ENCODE results near the gene KRT8.
"Not testable (repeated sequence)": the region's sequence is repeated elsewhere in the genome, so short reads cannot be mapped to it uniquely, and the experiment has no call there.

The KRT8 gene

GRCh38 chr12:52872644-52873389 is 32.1 kb downstream of the KRT8 start:
- FAIRE-seq: no peak

DNA sequence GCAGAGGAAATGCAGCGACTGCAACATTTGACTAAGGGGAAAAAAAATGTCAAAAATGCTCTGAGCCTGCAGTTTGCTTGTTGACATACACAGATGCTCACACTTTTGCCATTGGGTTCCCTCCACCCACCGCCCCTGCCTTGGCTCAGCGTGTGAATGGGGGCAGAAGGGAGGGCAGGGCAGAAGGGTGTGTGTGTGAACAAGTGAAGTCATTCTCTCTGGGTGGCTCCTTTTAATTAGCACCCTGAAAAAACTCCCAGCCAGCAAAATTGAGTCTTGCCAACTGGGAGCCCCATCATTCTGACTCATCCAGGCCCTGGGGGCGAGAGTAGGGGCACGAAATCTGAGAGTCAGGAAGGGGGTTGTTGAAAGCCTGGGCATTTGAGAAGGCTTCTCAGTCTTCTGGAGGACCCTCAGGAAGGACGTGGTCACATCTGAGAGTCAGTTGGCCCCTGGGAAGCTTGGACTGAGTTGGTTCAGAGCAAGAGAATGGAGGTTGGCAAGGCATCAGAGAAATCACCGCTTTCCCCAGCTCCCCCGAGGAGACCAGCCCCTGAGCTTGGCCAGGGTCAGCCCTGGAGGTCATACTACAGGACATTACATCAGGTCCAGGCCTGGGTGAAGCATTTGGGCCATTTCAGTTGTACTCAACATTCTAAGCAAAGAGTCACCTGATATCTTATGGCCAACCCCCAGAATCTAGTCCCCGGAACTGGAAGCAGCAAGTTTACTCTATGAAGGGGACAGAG is 33.4 kb downstream of the KRT8 start:
- FAIRE-seq: no peak

GRCh38 chr12:52870361-52871290 is 34.2 kb downstream of the KRT8 start:
- no peak for FAIRE-seq

- FAIRE-seq: no peak
Observed at GRCh38 chr12:52867642-52868041, 37.2 kb downstream of the KRT8 start.

DNA sequence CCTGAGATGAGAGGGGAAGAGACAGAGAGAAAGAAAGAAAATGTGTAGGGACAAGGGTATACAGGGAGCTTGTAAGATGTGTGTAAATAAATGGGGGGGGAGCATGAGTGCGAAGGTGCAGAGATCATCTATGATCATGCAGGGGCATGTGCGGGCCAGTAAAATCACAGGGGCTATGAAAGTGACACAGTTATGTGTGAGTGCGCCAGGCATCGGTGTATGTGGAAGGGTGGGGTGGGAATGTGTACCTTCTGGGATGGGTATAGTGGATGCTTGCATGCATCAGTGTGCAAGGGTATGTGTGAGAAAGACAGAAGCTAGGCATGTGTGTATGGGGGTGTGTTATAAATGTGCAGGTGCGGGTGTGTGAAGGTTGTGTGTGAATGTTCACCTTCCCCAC is 37.7 kb downstream of the KRT8 start:
- no peak for FAIRE-seq

DNA sequence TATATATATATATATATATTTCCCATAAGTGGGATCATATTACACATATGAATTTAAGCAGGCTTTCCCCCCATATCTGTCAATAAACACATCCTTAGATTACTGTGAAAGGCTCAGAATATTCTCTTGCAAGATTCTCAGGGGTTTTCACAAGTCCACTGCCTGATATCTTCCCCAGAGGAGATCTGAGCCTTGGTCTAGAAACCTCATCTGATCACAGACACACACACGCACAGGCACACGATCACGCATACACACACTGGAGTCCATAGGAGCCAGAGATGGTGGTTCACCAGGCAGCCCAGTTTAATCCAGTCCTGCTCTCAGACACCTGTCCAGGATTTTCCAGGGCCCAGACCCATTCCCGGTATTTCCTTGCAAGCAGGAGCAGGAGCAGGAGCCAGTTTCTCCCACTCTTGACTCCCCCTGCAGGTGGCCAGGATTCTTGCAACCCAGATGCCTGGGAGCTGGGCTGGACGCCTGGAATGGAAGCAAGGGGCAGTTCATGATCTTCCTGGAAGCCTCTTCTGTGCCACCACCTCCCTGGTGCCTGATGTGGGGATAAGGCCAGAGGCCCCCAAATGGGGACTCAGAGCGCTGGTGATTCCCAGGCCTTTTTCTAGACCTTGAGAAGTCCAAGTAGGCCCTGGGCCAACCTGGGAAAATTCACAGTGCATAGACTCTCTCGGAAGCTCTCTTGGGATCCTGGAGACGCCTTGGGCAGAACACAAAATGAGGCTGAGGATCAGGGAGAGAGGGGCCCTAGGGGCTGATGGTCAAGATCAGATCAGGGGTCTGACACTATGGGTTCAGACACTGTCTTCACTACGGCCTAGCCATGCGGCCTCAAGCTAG is 39.6 kb downstream of the KRT8 start:
- no peak for FAIRE-seq

DNA sequence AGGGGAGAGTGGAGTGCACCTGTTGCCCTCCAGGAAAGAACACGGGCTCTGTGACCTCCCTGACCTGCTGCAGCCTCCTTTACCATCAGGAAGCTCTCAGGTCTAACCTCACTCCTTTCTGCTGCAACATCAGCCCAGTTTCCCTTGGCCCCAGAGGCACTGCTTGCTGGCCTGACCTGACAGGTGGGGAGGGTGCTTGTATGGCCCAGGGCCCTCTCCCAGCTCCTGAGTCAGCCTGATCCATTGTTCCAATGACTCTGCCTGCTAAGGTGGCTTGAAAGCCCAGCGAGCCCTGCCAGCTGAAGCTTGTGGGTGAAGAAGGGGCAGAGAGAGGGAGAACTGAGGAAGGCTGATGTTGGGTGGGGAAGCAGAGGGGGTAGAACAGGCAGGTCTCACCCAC is 42.9 kb downstream of the KRT8 start:
- FAIRE-seq: no peak

DNA sequence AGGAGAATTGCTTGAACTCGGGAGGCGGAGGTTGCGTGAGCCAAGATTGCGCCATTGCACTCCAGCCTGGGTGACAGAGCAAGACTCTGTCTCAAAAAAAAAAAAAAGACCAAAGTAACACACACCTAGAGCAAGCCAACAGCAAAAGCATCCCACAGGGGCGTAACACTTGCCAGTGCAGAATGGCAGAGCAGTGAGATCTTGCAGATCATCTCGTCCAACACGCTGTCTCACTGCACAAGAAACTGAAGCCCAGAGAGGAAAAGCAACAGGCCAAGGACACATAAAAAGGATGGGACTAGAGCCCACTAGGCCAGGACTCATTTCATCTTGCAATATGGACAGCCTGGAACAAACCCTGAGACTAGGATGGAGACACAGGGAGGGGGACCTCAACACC is 43.4 kb downstream of the KRT8 start:
- FAIRE-seq: no peak

DNA sequence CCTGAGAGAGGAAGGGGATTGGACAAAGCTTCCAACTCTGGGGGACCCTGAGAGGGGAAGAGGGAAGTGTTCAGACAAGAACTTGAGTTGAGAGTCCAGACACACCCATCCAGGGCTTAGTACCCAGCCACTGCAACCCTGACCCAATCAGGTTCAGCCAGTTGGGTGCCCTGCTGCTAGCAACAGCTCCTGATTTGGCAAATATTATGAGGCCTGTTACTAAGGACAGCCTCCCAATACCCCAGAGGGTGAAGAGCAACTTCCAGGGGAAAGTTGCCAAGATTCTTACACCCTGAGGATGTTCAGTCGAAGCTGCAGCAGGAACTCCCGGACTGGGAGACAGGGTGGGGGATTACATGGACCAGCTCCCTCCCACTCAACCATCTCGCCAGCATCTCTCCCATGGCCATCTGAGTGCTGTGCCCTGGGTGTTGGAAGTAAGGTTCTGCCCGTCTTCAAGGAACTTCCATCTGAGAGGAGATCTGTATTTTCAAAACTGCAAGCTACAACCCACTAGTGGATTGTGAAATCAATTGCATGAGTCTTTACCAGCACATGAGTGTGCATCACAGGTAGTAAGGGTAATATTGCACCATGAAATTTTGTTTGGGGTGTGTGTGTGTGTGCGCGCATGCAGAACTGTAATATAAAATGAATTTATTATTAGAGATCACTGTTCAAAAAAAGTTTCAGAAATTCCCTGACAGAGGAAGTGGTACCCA is 44.6 kb downstream of the KRT8 start:
- no peak for FAIRE-seq

GRCh38 chr12:52857500-52857899 is 47.4 kb downstream of the KRT8 start:
- FAIRE-seq: no peak

DNA sequence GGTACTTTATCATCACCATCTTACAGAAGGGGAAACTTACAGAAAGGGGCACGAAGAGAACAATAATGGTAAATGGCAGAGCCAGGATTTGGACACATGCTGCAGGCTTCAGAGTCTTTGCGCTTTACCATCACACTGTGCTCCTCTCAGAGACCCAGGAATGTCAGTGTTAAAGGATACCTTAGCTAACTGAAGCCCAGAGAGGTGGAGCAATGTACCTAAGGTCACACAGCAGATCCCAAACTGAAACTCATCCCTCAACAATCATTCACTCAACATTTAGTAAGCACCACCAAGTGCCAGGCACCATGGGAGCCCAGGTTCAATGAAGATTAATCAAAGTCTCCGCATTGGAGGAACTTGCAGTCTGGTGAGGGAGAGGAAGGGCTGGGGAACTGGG is 48.1 kb downstream of the KRT8 start:
- FAIRE-seq: no peak

DNA sequence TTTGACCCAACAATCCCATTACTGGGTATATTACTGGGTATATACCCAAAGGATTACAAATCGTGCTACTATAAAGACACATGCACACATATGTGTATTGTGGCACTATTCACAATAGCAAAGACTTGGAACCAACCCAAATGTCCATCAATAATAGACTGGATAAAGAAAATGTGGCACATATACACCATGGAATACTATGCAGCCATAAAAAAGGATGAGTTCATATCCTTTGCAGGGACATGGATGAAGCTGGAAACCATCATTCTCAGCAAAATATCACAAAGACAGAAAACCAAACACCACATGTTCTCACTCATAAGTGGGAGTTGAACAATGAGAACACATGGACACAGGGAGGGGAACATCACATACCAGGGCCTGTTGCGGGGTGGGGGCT is 48.8 kb downstream of the KRT8 start:
- not testable (repeated sequence) for FAIRE-seq

DNA sequence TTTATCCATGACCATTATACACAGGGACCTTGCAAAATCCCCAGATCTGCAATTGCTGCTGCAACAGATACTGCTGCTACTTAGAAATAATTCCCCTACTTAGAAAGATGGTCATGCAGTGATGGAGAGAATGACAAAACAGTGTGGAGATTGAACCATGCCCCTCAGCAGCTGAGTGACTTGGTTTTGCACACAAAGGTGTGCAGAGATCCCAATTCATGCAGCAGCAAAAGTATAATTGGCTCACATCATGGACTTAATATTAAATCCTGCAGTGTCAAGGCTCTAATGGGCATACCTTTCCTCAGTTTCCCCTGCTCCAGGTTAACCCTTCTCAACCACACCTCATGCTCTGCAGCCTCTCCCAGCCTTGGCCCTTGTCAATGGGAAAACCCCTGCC is 53.1 kb downstream of the KRT8 start:
- FAIRE-seq: no peak

DNA sequence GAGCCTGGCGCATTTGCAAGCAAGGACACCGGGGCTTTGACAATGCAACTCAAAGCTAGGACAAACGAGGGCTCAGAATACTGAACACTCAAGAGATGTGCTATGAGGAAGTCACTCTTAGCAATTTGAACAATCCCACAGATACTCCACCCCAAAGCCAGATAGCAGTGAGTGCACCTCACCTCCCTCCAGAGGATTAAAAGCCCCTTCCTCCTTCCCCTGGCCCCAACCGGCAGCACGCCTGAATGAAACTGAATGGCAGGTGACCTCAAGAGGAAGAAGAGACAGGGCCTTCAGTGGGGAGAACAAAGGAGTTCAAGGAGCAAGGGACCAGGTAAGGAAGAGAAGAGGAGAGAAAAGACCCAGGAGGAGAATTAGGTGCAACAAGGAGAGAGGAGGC is 54.2 kb downstream of the KRT8 start:
- no peak for FAIRE-seq

DNA sequence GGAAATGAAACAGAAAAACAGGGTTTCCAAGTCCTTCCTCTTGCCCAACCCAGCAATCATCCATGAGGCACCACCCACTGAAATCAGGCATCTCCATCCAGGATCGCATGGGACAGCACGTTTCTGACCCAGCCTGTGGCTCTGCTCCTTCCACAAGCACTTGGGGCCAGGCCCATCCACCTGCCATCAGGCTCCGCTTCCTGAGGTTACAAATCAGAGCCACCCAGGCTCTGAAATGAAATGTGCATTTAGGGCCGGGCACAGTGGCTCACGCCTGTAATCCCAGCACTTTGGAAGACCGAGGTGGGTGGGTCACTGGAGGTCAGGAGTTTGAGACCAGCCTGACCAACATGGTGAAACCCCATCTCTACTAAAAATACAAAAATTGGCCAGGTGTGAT is 55.4 kb downstream of the KRT8 start:
- no peak for FAIRE-seq

DNA sequence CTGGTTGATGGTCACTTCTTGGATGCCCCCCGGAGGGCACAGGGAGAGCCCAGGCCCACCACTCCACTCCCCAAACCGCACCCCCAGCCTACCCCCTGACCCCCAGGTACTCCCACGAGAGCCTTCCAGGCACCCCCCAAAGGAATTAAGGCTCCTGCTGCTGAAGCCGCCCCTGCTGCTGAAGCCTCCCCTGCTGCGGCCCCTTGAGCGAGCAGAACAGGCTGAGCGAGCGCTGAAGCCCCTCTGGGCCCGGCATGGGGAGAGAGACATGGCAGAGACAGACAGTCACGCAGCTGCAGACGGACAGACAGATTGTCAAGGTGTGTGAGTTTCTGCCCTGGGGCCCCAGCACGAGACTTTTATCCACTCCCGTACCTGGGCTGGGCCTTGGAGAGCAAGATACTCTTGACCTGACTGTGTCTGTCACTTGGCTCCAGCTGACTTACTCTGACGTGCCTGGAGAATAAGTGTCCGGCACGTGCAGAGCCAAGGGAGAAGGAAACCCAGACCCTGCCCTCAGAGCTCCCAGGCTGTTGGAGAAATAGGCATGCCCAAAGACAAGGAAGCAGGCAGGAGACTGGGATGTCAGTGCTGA is 56.1 kb downstream of the KRT8 start, which contains the start of gene KRT78:
TSS of gene KRT78 (minus strand) at position 334 of the 595 bp plus-strand sequence. CDS start at position 270, 64 bp downstream.
- no peak for FAIRE-seq

DNA sequence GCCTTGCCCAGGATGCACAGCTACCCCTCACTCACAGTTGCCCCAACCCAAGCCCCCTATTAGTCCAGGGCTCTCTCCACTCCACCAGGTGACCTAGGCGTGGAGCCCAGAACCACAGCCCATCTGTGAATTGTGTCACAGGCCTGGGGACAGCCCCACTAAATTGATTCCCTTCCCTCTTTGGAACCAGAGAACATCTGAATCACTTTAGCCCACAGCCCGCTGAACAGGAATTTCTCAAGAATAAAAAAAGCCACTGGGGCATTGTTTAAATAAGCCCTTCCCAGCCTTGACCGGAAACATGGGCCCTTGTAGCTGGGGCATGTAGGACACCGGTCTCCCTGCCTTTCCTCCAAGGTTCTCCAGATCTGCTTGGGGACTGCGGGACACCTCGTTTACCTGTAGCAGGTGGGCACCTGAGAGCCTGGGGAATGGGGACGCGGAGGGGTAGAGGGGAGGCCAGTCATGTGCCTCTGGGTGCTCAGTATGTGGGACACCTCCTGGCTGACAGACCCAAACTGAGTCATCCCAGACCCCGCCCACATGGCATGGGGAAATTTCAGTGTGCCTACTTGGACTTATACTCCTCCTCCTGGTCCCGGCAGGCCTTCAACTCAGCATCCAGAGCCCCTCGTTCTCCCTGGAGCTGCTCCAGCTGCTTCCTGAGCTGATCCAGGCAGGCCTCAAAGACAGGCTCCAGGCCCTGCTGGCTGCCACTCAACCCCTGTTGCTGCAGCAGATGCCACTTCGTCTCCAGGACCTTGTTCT is 57.4 kb downstream of the KRT8 start:
- no peak for FAIRE-seq
